Uterus (tissue), 4 donors: ENCODE data around the gene CHST8. TPM values are rescaled to one million over a fixed set of nuclear protein-coding genes. Genes with fewer than 3 reads are reported as not detected.

Source experiments
- DNase-seq, 2 donors: peaks; one replicate each; pipeline ENCODE4 v3.0.0-alpha.2; 2019 to 2020
- H3K27ac ChIP-seq, 2 donors: fragments of 200-600 bp; sonication (generic); 1 replicate in 1 of 2; 2 replicates in 1 of 2; pipeline ENCODE4 v1.5.1; 2016 to 2018
- H3K27me3 ChIP-seq, 2 donors: fragments of 200-600 bp; sonication (generic); one replicate each; pipeline ENCODE4 v1.5.1; 2018 to 2019; ENCODE audit warnings: control low read depth in 1 of 2
- H3K36me3 ChIP-seq, 2 donors: fragments of 200-600 bp; sonication (generic); one replicate each; pipeline ENCODE4 v1.5.1; 2019; ENCODE audit warnings: control low read depth in 1 of 2
- H3K4me1 ChIP-seq, 2 donors: fragments of 200-600 bp; sonication (generic); one replicate each; pipeline ENCODE4 v1.5.1; 2018 to 2019; ENCODE audit warnings: control low read depth in 1 of 2
- H3K4me3 ChIP-seq, 2 donors: fragments of 200-600 bp; sonication (generic); 1 replicate in 1 of 2; 2 replicates in 1 of 2; pipeline ENCODE4 v1.5.1; 2018 to 2019; ENCODE audit warnings: mild to moderate bottlenecking in 1 of 2
- H3K9me3 ChIP-seq, 2 donors: fragments of 200-600 bp; sonication (generic); one replicate each; pipeline ENCODE4 v1.5.1; 2019; ENCODE audit warnings: control low read depth in 1 of 2
- CTCF ChIP-seq, 4 experiments: fragments of 200-600 bp in 2 of 4; fragments of 450-650 bp in 2 of 4; sonication (generic) in 2 of 4; IDR thresholded peaks; one replicate each; pipeline ENCODE4 v1.5.1; 2016 to 2019; ENCODE audit warnings: antibody characterized with exemption in 4 of 4, mild to moderate bottlenecking in 2 of 4, moderate library complexity in 1 of 4
- POLR2A ChIP-seq, 2 donors: fragments of 450-650 bp; IDR thresholded peaks; one replicate each; pipeline ENCODE4 v1.6.1; 2016; ENCODE audit warnings: antibody characterized with exemption in 2 of 2, mild to moderate bottlenecking in 1 of 2, moderate library complexity in 1 of 2
- intact Hi-C: fragments of 100-400 bp; cut with DNase I; formaldehyde crosslinking; loops from one replicate; pipeline ENCODE4 v1.15.1; 2023; ENCODE audit warnings: low total_unique reads
- total RNA-seq, 4 donors: library from RNA; depleted of rRNA in 3 of 4; stranded (reverse); fragments of >200 nt in 3 of 4; gene quantifications; one replicate each; pipeline versions ENCODE4 v1.1.0 to v1.2.4, GENCODE V29; 2014 to 2023
- donor health status: DM: yes; HTN: yes; CAD: no.

CHST8 gene
- total RNA-seq, 4 donors from 2014 or later: 0.26 to 0.95 (median 0.69) TPM; not detected in 1

GRCh38 chr19:33675501-33676124 lies 53.9 kb downstream of the CHST8 start:
- Histone ChIP-seq H3K36me3 (no peaks in the 10 kb centered on the region), H3K9me3 (no peaks in the 10 kb centered on the region), H3K4me1 (no peaks in the 10 kb centered on the region), H3K27ac (no peak overlapping the region), H3K4me3 (no peak overlapping the region), H3K27me3 (no peaks in the 10 kb centered on the region)
- no peak for TF ChIP-seq POLR2A (IDR thresholded peaks at IDR 0.05)
- no peak for TF ChIP-seq CTCF (IDR thresholded peaks at IDR 0.05)
- DNase-seq: no peak
- intact Hi-C loops: no loop called here

DNA sequence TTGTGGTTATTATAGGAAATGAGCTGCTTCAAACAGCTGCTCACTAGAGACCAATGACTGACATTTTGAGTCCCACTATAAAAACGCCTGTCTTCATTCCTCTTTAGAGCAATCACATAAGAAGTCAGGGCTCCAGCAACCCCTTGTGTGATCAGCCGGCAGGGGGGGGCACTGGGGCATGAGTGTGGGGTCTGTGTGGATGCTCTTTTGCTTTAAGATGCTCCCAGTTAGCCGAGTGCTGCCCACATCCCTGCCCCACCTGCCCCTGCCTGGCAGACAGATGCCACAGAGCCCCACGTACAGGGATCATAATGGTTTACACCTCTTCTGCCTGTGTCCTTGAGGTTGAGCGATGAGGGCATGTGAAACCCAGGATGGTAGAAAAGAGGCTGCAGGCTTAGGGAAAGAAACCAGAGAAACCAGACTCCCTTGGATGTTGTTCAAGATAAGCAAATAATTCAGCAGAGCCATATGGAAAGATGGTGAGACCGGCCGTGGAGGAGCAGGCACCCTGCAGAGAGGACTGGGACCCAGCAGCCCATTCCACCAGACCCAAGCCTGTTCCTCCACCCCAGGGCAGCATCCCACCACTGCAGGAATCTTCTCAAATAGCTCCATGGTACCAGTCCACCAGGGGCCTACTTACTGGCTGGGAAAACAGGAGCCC lies 55.4 kb downstream of the CHST8 start:
- no peak for TF ChIP-seq POLR2A (IDR thresholded peaks at IDR 0.05)
- no peak for TF ChIP-seq CTCF (IDR thresholded peaks at IDR 0.05)
- no peaks in the 10 kb centered on the region for H3K27me3 ChIP-seq
- no peaks in the 10 kb centered on the region for H3K4me1 ChIP-seq
- DNase-seq: no peak
- H3K27ac ChIP-seq: no peak overlapping the region
- no peak overlapping the region for H3K4me3 ChIP-seq
- H3K36me3 ChIP-seq: no peaks in the 10 kb centered on the region
- intact Hi-C loops: no loop called here
- H3K9me3 ChIP-seq: no peaks in the 10 kb centered on the region

DNA sequence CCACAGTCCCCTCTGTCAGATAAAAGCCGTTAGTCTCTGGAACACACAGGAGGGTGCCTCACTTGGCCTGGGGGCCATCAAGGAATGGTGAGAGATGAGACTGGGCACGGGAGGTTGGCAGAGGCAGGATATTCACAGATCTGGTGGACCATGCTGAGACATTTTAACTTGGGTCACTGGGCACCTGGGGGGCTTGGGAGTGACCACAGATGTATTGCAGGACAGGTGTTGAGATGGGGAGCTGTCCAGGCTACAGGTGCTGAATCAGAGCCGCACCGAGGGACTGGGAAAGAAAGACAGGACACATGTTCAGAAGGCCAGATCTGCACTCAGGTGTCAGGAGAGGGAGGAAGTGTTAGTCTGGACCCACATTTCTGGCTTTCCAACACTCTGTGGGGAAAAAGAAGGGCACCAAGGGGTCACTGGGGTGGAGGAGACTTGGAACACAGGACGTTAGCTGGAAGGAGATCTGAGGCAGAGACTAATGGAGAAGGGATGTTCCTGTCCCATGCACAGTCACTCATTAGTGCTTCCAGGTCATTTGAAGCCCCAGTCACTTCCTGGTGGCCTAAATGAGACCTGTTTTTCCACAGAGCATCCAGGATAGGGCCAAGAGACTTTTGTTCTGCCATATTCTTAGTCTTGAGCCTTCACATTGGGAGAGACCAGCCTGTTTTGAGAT lies 56.1 kb downstream of the CHST8 start:
- DNase-seq: no peak
- Histone ChIP-seq H3K27me3 (no peaks in the 10 kb centered on the region), H3K4me1 (no peaks in the 10 kb centered on the region), H3K4me3 (no peak overlapping the region), H3K9me3 (no peaks in the 10 kb centered on the region), H3K36me3 (no peaks in the 10 kb centered on the region), H3K27ac (no peak overlapping the region)
- TF ChIP-seq POLR2A (IDR thresholded peaks at IDR 0.05) (no peak), CTCF (IDR thresholded peaks at IDR 0.05) (no peak)
- intact Hi-C loops: no loop called here

DNA sequence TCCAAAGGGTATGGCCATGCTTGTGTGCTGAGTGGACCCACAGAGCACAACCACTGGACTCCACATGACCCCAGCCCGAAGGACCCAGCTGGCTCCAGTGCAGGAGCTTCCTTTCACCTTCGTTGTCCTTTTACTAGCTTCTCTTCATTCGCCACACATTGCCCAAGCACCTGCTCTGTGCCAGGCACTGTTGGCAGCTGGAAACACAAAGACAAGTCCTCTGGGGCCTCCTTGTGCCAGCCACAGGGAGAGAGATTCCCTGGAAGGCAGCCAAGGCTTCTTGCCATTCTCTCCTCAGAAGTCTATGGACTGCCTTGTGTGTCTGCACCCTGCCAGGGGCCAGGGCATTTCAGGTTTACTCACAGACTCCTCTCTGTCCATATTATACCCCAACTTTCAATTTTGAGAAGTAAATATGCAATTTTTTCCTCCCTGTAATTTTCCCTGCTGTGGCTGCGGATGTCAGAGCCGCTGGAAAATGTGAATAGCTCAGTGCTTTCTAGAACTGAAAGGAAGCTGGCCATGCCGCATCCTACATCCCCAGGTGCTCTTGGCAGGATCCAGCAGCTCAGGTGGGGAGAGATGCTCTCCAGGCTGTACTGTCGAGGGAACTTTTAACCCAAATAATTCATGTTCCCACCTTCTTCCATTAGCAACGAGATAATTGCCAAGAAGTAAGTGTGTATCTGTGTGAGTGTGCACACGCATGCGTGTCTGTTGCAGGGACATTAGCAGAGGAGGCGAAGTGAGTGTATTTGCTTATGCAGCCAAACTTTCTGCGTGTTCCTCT lies 57.2 kb downstream of the CHST8 start:
- H3K27me3 ChIP-seq: no peaks in the 10 kb centered on the region
- no peaks in the 10 kb centered on the region for H3K9me3 ChIP-seq
- H3K4me3 ChIP-seq: no peak overlapping the region
- no peak overlapping the region for H3K27ac ChIP-seq
- intact Hi-C loops: no loop called here
- TF ChIP-seq CTCF (IDR thresholded peaks at IDR 0.05) (no peak), POLR2A (IDR thresholded peaks at IDR 0.05) (no peak)
- H3K4me1 ChIP-seq: no peaks in the 10 kb centered on the region
- DNase-seq: no peak
- H3K36me3 ChIP-seq: no peaks in the 10 kb centered on the region
